HepG2 (cell line): Measurements from ENCODE around the gene STAT5A.

Experiments
- EP300 ChIP-seq, 3 experiments: sonication (generic) in 1 of 3; formaldehyde crosslinking in 1 of 3; IDR thresholded peaks; 2 replicates each; pipeline versions ENCODE4 v1.5.1 to v1.6.1; 2011 to 2020; ENCODE audit warnings: low read depth in 2 of 3, low read length in 2 of 3, borderline replicate concordance in 1 of 3, improper control_type of control experiment in 1 of 3, mild to moderate bottlenecking in 1 of 3, missing genetic modification reagents in 1 of 3, moderate library complexity in 1 of 3
- KDM6A ChIP-seq: IDR thresholded peaks from 2 replicates; pipeline ENCODE4 v1.6.1; 2016; ENCODE audit warnings: low read depth
- MEF2D ChIP-seq: sonication (generic); formaldehyde crosslinking; IDR thresholded peaks from 2 replicates; pipeline ENCODE4 v1.5.1; 2020; ENCODE audit warnings: mild to moderate bottlenecking, missing genetic modification reagents
- TCF7 ChIP-seq: sonication (generic); IDR thresholded peaks from 2 replicates; pipeline ENCODE4 v1.6.1; 2016; ENCODE audit warnings: antibody characterized with exemption, low read depth
- ZNF274 ChIP-seq: sonication (generic); formaldehyde crosslinking; IDR thresholded peaks from 2 replicates; pipeline ENCODE4 v1.5.1; 2020; ENCODE audit warnings: mild to moderate bottlenecking, missing genetic modification reagents
- TF ChIP-seq, protein P1 (sequence below): sonication (generic); formaldehyde crosslinking; IDR thresholded peaks from 2 replicates; pipeline ENCODE4 v1.5.0; 2020; ENCODE audit warnings: mild to moderate bottlenecking, missing genetic modification reagents, moderate library complexity
- TF ChIP-seq, protein P2 (sequence below): sonication (generic); formaldehyde crosslinking; IDR thresholded peaks from 2 replicates; pipeline ENCODE4 v1.5.1; 2020; ENCODE audit warnings: missing genetic modification reagents, mild to moderate bottlenecking, borderline replicate concordance

DNA sequence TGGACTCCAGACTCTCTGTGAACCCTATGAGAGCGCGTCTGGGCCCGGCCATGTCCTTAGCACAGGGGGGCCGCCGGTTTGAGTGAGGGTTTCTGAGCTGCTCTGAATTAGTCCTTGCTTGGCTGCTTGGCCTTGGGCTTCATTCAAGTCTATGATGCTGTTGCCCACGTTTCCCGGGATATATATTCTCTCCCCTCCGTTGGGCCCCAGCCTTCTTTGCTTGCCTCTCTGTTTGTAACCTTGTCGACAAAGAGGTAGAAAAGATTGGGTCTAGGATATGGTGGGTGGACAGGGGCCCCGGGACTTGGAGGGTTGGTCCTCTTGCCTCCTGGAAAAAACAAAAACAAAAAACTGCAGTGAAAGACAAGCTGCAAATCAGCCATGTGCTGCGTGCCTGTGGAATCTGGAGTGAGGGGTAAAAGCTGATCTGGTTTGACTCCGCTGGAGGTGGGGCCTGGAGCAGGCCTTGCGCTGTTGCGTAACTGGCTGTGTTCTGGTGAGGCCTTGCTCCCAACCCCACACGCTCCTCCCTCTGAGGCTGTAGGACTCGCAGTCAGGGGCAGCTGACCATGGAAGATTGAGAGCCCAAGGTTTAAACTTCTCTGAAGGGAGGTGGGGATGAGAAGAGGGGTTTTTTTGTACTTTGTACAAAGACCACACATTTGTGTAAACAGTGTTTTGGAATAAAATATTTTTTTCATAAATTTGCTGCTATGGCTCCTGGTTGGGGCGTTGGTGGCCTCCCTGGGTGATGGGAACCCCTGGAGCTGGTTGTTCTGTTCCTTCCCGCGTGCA lies 23.1 kb downstream of the STAT5A start:
- TF ChIP-seq TCF7 (no peak), EP300 (IDR thresholded peaks at IDR 0.05; ENCODE audit: low read depth in 2 of 2, low read length in 2 of 2) (peak in 1 of 2 experiments; percentile 71; a peak in 2 of 4 replicates), EP300 (CRISPR knock-in tag; IDR thresholded peaks at IDR 0.05; ENCODE audit: borderline replicate concordance) (0 out of 2 replicates have a peak, but pooled peaks have one; percentile 13), ZNF274 (CRISPR knock-in tag) (no peak; the same call in 1 of the 2 replicates), MEF2D (CRISPR knock-in tag) (0 out of 2 replicates have a peak, but pooled peaks have one; percentile 37), KDM6A (0 out of 2 replicates have a peak, but pooled peaks have one; percentile 63)
- TF ChIP-seq, protein P1, sequence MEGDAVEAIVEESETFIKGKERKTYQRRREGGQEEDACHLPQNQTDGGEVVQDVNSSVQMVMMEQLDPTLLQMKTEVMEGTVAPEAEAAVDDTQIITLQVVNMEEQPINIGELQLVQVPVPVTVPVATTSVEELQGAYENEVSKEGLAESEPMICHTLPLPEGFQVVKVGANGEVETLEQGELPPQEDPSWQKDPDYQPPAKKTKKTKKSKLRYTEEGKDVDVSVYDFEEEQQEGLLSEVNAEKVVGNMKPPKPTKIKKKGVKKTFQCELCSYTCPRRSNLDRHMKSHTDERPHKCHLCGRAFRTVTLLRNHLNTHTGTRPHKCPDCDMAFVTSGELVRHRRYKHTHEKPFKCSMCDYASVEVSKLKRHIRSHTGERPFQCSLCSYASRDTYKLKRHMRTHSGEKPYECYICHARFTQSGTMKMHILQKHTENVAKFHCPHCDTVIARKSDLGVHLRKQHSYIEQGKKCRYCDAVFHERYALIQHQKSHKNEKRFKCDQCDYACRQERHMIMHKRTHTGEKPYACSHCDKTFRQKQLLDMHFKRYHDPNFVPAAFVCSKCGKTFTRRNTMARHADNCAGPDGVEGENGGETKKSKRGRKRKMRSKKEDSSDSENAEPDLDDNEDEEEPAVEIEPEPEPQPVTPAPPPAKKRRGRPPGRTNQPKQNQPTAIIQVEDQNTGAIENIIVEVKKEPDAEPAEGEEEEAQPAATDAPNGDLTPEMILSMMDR (CRISPR knock-in tag) = peak; percentile 30; the same call in 1 of the 2 replicates
- TF ChIP-seq, protein P2, sequence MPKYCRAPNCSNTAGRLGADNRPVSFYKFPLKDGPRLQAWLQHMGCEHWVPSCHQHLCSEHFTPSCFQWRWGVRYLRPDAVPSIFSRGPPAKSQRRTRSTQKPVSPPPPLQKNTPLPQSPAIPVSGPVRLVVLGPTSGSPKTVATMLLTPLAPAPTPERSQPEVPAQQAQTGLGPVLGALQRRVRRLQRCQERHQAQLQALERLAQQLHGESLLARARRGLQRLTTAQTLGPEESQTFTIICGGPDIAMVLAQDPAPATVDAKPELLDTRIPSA (CRISPR knock-in tag) = no peak
